GM19025 (cell line): Measurements from ENCODE around the gene FAM221A.
"Not testable (repeated sequence)": the region's sequence is repeated elsewhere in the genome, so short reads cannot be mapped to it uniquely, and the experiment has no call there.

Experiments
- ATAC-seq: cut with Tn5 transposase; IDR thresholded peaks from one replicate; pipeline ENCODE4 v1.9.1; 2021; ENCODE audit warnings: mild to moderate bottlenecking, low read depth, moderate library complexity; ENCODE audit not compliant: unreplicated experiment

FAM221A gene, protein sequence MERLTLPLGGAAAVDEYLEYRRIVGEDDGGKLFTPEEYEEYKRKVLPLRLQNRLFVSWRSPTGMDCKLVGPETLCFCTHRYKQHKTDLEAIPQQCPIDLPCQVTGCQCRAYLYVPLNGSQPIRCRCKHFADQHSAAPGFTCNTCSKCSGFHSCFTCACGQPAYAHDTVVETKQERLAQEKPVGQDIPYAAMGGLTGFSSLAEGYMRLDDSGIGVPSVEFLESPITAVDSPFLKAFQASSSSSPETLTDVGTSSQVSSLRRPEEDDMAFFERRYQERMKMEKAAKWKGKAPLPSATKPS

DNA sequence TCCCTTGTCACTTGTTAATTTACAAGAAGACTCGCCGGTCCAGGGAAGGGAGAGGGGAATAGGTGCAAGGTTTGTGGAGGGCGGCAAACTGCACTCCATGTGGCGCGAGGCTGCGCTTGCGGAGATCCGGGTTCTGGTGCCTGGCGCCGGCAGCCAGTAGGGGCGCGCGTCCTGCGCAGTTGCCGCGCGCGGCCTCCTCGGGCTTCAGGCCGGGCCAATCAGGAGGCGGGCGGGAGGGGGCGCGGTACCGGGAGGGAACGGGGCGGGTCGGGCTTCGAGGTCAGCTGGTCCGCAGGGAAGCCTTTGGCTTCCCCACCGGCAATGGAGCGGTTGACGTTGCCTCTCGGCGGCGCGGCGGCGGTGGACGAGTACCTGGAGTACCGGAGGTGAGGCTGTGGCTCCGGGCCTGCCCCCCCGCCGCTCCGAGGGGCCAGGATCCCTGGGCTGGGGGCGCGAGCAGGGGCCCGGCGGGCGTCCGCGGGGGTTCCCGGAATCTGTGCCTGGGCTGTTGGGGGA is at the start of gene FAM221A:
TSS of gene FAM221A (plus strand) at position 302 of the 516 bp plus-strand sequence. CDS start at position 322, 20 bp downstream.
- peak; percentile 99 for ATAC-seq

DNA sequence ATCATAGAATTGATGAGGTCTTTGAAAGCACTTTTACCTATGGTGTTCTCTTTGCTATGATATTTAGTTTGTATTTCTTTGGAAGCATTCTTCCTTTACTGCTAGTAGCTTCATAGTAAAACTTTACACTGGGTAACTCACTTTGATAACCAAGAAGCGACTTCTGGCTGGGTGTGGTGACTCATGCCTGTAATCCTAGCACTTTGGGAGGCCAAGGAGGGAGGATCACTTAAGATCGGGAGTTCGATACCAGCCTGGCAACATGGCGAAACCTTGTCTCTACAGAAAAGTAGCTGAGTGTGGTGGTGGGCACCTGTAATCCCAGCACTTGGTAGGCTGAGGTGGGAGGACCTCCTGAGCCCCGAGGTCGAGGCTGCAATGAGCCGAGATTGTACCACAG is 46.6 kb upstream of the FAM221A start:
- ATAC-seq: no peak

DNA sequence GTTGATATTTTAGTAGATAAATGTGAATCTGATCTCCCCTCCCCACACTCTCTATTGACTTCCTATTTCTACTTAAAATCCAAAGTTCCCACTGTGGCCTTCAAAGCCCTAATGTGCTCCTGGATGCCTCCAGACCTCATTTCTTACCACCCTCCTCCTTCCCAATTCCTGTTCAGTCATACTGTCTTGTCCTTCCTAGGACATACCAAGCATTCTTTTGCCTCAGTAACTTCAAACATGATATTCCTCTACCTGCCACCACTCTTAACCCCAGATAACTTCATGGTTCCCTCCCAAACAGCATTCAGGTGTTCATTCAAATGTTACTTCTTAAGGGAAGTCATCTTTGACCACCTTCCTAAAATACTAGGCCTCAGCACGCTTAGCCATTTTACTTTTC is 34.2 kb upstream of the FAM221A start:
- ATAC-seq: no peak

DNA sequence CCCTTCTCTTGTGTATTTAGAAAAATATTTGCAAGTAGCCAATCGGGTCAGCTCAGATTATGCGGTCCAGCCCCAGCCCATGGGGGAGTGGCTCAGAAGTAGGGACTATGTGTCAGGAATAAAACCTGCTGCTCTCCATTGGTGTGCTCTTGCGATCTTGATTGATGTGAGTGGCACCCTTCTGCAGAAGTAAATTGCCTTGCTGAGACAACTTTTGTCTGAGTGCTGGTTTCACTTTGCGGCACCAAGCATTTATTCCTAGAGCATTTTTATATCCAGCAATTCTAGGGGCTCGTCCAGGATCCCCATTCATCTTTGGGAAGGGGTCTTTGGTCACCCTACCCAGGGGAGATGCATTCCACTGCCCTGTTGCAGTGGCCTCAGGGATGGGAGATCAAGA is 26.1 kb upstream of the FAM221A start:
- no peak for ATAC-seq

DNA sequence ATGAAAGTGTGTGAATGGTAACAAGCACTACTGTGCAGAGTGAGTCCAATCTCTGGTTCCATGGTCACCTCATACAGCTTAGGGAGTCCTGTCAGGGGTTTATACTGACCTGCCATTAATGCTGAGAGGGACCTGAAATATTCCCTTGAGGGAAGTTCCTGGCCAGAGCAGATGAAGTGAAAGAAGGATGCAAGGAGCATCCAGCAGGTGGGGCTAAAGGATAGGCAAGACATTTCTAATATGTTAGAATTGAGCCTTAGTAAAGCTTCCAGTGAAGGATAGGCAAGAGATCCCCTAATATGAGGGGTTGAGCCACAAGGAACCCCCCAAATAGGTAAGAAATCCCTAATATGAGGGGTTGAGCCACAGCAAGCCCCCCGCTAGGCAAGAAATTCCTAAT is 25.5 kb upstream of the FAM221A start:
- ATAC-seq: no peak

DNA sequence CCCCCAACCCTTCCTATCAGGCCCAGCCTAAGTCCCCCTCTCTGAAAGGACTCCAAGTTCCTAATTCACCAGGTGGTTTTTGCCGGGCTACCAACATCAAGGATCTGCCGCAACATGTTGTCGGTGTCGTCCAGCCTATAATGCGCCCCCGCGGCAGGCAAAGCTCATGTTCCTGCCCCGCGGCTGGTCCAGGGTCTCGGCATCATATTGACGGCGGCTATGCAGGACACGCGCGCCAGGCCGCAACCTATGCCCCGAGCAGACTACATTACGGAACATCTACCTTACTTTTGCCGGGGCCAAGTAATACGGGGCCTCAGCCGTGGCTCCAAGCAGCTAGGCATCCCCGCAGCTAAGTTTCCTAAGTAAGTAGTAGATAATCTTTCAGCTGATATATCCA is 24.6 kb upstream of the FAM221A start:
- ATAC-seq: no peak

DNA sequence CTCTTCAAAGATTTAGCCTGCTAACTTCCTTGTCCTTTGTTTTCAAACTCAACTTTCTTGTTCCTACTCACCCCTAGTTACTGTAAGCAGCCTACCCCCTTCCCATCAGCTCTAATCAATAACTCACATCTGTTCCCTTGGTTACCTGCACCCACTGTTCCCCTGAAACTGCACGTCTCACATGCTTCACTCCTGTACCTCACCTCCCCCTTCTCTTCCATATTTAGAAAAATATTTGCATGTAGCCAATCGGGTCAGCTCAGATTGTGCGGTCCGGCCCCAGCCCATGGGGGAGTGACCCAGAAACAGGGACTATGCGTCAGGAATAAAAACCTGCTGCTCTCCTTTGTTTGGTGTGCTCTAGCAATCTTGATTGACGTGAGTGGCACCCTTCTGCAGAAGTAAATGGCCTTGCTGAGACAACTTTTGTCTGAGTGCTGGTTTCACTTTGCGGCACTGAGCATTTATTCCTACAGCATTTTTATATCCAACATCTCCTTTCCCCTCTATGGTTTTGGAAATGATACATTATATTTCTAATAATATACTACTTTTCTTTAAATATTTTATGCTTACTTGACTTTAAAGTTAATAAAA is 21.1 kb upstream of the FAM221A start:
- ATAC-seq: no peak

DNA sequence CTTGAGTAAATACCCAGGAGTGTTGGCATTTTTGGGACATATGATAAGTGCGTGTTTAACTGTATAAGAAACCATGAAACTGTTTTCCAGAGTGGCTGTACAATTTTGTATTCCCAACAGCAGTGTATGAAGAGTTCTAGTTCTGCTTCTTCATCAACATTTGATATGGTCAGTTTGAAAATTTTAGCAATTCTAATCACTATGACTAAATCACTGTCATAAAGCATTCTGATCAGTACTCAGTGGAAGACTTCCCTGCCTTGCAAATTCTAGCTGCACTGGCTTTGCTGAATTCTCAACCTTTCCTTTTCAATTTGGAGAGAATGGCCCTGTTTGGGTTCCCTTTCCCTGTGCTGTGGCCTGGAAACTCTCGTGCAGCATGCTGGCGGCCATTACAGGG is 18.6 kb upstream of the FAM221A start:
- ATAC-seq: no peak

DNA sequence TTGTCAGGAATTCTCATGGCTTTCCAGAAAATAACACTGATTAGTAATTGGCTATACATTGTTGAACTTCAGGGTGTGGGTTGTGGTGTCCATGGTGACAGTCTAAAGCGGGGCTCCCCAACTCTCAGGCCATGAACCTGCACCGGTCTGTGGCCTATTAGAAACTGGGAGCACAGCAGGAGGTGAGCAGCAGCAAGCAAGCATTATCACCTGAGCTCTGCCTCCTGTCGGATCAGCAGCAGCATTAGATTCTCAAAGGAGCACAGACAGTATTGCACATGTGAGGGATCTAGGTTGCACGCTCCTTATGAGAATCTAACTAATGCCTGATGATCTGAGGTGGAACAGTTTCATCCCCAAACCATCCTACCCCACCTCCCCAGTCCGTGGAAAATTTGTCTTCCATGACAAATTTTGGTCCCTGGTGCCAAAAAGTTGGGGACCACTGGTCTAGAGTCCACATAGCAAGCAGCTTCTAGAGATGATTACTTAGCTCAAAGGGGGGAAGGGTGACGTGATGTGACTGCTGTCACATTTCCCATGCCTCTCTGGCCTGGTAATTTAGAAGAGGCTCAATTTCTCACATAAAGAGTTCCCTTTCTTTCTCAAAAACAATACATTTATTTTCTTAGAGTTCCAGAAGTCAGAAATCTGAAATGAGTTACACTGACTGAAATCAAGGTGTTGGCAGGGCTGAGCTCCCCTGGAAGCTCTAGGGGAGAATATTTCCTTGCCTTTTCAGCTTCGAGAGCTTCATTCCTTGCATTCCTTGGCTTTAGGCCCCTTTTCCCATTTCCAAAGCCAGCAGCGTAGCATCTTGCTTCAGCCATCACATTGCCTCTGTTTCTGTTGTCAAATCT is 17.6 kb upstream of the FAM221A start:
- ATAC-seq: no peak

DNA sequence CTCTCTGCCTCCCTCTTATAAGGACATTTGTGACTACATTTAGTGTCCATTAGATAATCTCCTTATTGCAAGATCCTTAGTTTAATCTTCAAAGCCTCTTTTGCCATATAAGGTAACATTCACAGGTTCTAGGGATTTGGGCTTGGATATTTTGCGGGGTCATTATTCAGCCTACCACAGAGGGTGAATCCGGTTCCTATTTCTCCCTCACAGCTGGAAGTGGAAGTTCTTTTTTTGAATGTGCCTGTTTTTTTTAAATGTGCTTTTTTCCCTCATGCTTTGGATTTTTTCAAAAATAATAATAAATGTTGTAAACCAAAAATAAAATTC is 17.1 kb upstream of the FAM221A start:
- ATAC-seq: no peak

DNA sequence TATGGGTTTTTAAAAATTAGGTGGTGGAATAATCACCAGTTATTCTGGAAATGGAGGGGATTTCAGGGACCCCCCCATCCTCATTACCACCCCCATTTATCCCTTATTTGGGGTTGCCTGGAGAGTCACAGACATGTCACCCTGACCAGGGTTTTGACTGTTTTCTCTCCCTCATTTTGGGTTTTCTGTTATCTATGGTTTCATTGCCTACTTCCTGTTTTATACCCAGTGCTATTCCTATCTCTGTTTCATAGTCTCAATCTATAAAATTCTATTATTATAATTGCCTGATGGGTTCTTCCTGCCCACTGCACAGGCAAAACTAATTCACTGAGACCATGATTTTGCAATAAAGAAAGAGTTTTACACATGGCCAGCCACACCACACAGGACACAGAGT is 15.9 kb upstream of the FAM221A start:
- ATAC-seq: no peak

DNA sequence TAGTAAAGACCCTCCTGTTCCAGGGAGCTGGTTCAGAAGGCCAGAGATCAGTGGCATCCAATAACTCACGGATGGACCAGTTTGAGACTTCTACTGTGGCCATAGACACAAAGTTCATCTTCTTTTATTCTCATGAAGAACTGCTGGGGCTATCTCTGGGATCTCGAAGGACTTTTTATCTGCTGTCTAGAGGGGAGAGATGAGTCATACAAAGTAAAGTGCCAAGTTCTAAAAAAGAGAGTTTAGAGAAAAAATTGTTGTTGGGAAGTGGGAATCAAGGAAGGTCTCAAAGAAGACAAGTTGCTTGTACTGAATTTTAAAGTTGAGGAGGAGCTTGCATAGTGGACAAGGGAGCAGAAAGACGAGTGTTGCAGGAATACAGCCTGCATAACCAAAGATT is 8.0 kb upstream of the FAM221A start:
- ATAC-seq: no peak

DNA sequence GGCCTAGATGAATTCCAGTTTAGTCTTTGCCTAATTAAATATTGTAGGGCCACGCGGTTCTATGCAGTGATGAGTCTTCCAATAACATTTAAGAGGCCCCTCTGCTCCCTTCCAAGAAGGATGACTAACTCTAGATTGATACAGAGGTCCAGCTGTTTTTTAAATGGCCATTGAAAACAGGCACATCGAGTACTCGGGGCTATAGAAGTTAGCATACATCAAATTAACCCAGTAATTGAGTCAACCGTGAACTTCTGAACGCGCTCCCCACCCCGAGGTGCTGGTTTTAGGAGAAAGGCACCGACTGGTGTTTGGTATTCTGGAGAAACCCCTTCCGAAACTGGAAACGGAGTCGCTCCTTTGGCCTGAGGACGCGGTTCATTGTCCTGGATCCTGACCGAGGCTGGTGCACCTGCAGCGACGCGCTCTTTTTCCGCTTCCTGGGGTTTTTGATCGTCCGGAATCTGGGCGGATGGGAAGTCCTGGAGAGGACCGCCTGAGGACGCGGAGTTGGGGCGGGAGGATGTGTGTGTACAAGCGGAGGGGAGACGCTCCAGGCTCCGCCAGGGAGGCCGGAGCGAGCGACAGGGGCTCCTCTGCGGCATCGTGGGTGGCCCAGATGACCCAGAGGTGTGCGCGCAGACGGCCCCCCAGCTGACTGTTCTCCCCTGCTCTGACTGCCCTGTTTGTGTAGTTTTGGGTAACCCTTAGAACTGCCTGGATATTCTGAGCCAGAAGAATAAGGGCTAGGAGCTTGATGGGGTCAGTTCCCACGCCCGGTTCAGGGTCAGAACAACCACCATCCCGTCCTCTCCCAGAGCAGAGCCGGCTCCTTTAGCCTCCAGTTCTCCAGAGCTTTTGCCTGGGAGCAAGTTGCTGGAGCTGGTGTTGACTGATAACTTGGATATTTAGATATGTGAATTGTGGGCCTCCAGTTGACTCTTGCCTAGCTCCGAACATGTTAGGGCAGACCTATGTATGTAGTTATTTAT is 711 bp downstream of the FAM221A start:
- ATAC-seq: peak; percentile 22

DNA sequence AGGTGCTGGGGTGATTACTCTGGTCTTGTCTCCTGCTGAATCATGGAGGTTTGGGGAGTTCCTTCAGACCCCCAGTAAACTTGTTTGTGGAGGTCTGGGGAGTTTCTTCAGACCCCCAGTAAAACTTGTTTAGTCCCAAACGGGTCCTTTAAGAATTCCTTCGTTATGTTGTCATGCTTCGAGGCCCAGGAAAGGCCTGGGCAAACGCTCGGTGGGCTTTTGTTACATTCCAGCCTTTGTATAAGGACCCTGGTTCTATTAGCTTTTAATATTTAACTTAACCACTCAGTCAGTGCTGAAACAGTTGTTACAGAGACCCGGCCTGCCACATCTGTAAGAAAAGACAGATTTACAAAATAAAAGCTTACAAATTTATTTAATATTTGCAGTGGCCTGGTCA is 4.0 kb downstream of the FAM221A start:
- not testable (repeated sequence) for ATAC-seq

DNA sequence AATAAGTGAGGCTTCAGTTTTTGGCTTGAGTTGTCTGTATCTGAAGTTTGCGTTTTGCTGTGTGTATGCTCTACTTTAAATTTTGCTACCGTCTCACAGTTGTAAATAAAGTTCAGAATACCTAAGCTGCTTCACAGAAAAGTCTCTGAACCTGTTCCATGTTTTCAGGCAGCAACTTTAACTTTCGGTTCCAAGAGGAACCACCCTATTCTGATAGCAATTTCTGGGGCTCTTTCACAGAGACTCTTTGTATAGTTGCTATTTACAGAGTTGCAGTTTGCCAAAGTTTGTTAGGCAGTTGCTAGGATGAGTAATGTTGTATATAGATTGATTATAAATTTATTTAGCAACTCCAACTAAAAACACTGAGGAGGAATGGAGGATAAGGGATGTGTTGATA is 5.7 kb downstream of the FAM221A start:
- no peak for ATAC-seq

DNA sequence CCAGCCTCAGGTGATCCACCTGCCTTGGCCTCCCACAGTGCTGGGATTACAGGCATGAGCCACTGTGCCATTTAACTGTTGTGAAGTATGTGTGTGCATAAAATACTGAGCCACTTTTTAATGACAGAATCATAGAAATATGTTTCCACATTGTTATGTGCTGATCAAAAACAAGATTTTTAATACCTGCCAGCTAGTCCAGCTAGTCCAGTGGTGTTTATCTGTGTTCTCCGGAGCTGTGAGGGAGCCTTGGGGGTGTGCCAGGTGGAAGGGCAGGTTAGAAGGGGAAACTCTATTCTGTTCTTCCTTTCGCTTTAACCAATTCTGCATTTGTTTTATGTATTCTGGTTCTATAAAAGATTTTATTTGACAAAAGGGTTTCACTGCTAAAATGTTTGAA is 7.0 kb downstream of the FAM221A start:
- no peak for ATAC-seq

DNA sequence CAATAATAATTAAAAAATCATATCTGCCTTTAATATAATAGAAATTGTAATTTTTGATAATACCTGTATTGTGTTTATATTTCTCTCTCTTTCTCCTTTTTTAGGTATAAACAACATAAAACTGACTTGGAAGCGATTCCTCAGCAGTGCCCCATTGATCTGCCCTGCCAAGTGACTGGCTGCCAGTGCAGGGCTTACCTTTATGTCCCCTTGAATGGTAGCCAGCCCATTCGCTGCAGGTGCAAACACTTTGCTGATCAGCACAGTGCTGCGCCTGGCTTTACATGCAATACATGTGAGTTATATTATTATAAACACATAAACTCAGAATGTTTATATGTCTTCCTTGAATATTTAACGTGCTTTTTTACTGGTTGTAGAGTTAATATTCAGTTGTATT is 9.2 kb downstream of the FAM221A start:
- no peak for ATAC-seq

DNA sequence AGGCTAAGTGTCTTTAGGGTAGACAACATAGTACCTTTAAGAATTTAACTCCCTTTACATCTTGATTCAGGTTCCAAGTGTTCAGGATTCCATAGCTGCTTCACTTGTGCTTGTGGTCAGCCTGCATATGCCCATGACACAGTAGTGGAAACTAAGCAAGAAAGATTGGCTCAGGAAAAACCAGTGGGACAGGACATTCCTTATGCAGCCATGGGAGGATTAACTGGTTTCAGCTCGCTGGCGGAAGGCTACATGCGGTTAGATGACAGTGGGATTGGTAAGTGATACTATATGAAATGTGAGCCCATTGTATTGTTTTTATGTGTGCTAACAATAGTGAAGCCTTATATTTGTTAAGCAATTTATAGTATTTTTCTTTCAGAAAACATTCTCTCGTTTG is 11.3 kb downstream of the FAM221A start:
- ATAC-seq: no peak

DNA sequence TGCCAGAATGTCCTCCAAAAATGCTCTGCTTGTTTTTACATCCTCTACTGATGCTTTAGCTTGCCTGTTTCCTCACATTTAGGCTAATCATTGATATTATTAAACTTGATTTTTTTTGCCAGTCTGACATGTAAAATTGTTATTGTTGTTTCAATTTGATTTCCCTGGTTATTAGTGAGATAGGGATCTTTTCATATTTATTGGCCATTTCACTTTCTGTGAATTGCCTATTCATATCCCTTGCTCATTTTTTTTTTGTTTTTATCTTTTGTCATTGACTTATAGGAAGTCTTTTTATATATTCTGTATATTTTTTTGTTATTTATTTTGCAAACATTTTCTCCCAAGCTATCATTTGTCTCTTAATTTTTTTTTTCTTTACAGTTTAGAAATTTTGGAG is 13.2 kb downstream of the FAM221A start:
- ATAC-seq: no peak

DNA sequence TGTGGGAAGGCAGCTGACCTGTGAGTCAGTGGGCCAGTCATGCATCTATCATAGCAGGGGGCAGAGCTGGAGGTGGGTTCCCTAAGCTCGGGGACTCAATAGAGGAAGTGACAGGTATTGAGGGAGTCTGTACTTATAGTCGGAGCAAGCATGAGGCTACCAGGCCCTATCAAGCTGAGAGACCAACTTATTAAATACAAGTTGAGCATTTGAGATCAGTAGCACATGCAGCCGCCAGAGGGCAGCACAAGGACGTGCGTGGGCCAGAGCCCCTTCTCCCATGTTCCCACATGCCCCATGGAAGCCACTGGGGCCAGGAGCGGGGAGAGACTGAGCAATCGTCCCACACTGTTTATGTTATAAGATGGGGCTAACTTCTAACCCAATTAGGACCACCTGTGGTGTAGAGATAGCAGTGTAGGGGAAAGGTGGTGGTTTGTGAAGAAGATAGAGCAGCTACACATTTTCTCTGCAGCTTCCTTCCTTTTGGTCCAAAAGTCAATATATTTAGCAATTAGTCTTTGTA is 17.0 kb downstream of the FAM221A start:
- no peak for ATAC-seq
